Measurements from ENCODE around the gene NCK1.

- TF ChIP-seq POLR2AphosphoS5 (IDR thresholded peaks at IDR 0.05; ENCODE audit: low read depth, low read length) (no peak), SIN3A (IDR thresholded peaks at IDR 0.05; ENCODE audit: borderline replicate concordance, insufficient read depth, low read length) (no peak), TAF1 (IDR thresholded peaks at IDR 0.05; ENCODE audit: borderline replicate concordance, insufficient read depth, low read length) (no peak)
These were observed 48.7 kb downstream of the NCK1 start for GRCh38 chr3:136910697-136911096.
